Measurements from ENCODE around the gene ST3GAL4.

- TF ChIP-seq EP300 (IDR thresholded peaks at IDR 0.05) (no peak), CTCF (IDR thresholded peaks at IDR 0.05) (no peak), POLR2A (IDR thresholded peaks at IDR 0.05) (no peak), POLR2AphosphoS5 (IDR thresholded peaks at IDR 0.05) (no peak)
Observed at GRCh38 chr11:126347751-126348668, 7.5 kb upstream of the ST3GAL4 start.
